Measurements from ENCODE around the gene GRK7. TPM values are rescaled to one million over a fixed set of nuclear protein-coding genes. Genes with fewer than 3 reads are reported as not detected.

Gene GRK7
- total RNA-seq, 1 donor from 2014 or later, result not detected

GRCh38 chr3:141724186-141724585 lies 39.0 kb upstream of the GRK7 start:
- Mint-ChIP-seq H3K27me3 (ENCODE audit: low read depth) (no peaks in the 10 kb centered on the region), H3K27ac (ENCODE audit: unreplicated experiment) (no peak overlapping the region), H3K4me3 (ENCODE audit: unreplicated experiment) (no peak overlapping the region), H3K4me1 (ENCODE audit: low read depth) (peaks cover 10% of the 10 kb centered on the region), H3K36me3 (ENCODE audit: low read depth) (peaks cover 2% of the 10 kb centered on the region), H3K9me3 (ENCODE audit: low read depth) (no peaks in the 10 kb centered on the region)
- TF ChIP-seq CTCF (IDR thresholded peaks at IDR 0.05), result no peak
- no peak for DNase-seq (ENCODE audit: low spot score)

- Mint-ChIP-seq H3K27ac (ENCODE audit: unreplicated experiment) (no peak overlapping the region), H3K9me3 (ENCODE audit: low read depth) (no peaks in the 10 kb centered on the region), H3K36me3 (ENCODE audit: low read depth) (peaks cover 2% of the 10 kb centered on the region), H3K4me1 (ENCODE audit: low read depth) (peaks cover 10% of the 10 kb centered on the region), H3K27me3 (ENCODE audit: low read depth) (no peaks in the 10 kb centered on the region), H3K4me3 (ENCODE audit: unreplicated experiment) (no peak overlapping the region)
- no peak for DNase-seq (ENCODE audit: low spot score)
- no peak for TF ChIP-seq CTCF (IDR thresholded peaks at IDR 0.05)
These were observed 38.2 kb upstream of the GRK7 start for GRCh38 chr3:141725036-141725435.

- Mint-ChIP-seq H3K27ac (ENCODE audit: unreplicated experiment) (no peak overlapping the region), H3K27me3 (ENCODE audit: low read depth) (no peaks in the 10 kb centered on the region), H3K9me3 (ENCODE audit: low read depth) (no peaks in the 10 kb centered on the region), H3K36me3 (ENCODE audit: low read depth) (peaks cover 2% of the 10 kb centered on the region), H3K4me1 (ENCODE audit: low read depth) (peaks cover 10% of the 10 kb centered on the region), H3K4me3 (ENCODE audit: unreplicated experiment) (no peak overlapping the region)
- DNase-seq (ENCODE audit: low spot score), result no peak
- TF ChIP-seq CTCF (IDR thresholded peaks at IDR 0.05), result no peak
These were observed 36.7 kb upstream of the GRK7 start for GRCh38 chr3:141726483-141726882.

- no peak for DNase-seq (ENCODE audit: low spot score)
- H3K36me3 Mint-ChIP-seq (ENCODE audit: low read depth), result peaks cover 2% of the 10 kb centered on the region
- H3K9me3 Mint-ChIP-seq (ENCODE audit: low read depth), result no peaks in the 10 kb centered on the region
- no peak for TF ChIP-seq CTCF (IDR thresholded peaks at IDR 0.05)
- H3K4me1 Mint-ChIP-seq (ENCODE audit: low read depth), result peaks cover 10% of the 10 kb centered on the region
- H3K27ac Mint-ChIP-seq (ENCODE audit: unreplicated experiment), result no peak overlapping the region
- H3K27me3 Mint-ChIP-seq (ENCODE audit: low read depth), result no peaks in the 10 kb centered on the region
- no peak overlapping the region for H3K4me3 Mint-ChIP-seq (ENCODE audit: unreplicated experiment)
These were observed 34.8 kb upstream of the GRK7 start for GRCh38 chr3:141728355-141728892.

GRCh38 chr3:141729240-141729639 lies 34.0 kb upstream of the GRK7 start:
- no peak for DNase-seq (ENCODE audit: low spot score)
- Mint-ChIP-seq H3K36me3 (ENCODE audit: low read depth) (peaks cover 2% of the 10 kb centered on the region), H3K27me3 (ENCODE audit: low read depth) (no peaks in the 10 kb centered on the region), H3K4me3 (ENCODE audit: unreplicated experiment) (no peak overlapping the region), H3K4me1 (ENCODE audit: low read depth) (peaks cover 10% of the 10 kb centered on the region), H3K9me3 (ENCODE audit: low read depth) (no peaks in the 10 kb centered on the region), H3K27ac (ENCODE audit: unreplicated experiment) (no peak overlapping the region)
- no peak for TF ChIP-seq CTCF (IDR thresholded peaks at IDR 0.05)

All from chondrocyte (in vitro differentiated cells).